Mesodermal cell (in vitro differentiated cells): ENCODE data around the gene UBAP2L.
"Not testable (repeated sequence)": the region's sequence is repeated elsewhere in the genome, so short reads cannot be mapped to it uniquely, and the experiment has no call there.

Experiments
- H3K27ac ChIP-seq: 2 replicates; pipeline ENCODE4 v1.7.0; 2013; ENCODE audit warnings: mild to moderate bottlenecking, low read depth, low read length, moderate library complexity; ENCODE audit not compliant: severe bottlenecking
- H3K36me3 ChIP-seq: 2 replicates; pipeline ENCODE4 v1.7.1; 2013; ENCODE audit warnings: mild to moderate bottlenecking, low read length, moderate library complexity; ENCODE audit not compliant: control insufficient read depth, insufficient read depth
- H3K4me1 ChIP-seq: one replicate; pipeline ENCODE4 v1.7.1; 2013; ENCODE audit warnings: mild to moderate bottlenecking, low read length; ENCODE audit not compliant: insufficient read depth, control insufficient read depth, poor library complexity, severe bottlenecking
- H3K4me3 ChIP-seq: 2 replicates; pipeline ENCODE4 v1.7.0; 2013; ENCODE audit warnings: low read length, control low read depth, mild to moderate bottlenecking; ENCODE audit not compliant: insufficient read depth, poor library complexity, severe bottlenecking; ENCODE audit errors: extremely low read depth
- H3K9me3 ChIP-seq: 2 replicates; pipeline ENCODE4 v1.7.1; 2013; ENCODE audit warnings: mild to moderate bottlenecking, low read length, moderate library complexity; ENCODE audit not compliant: control insufficient read depth
- WGBS, 2 experiments: methylation state at CpG; one replicate each; pipeline ENCODE4 v1.1.5; 2013; ENCODE audit warnings: missing lambda C conversion rate in 2 of 2; ENCODE audit not compliant: insufficient coverage in 2 of 2; 5-methylcytosine and 5-hydroxymethylcytosine counted together

Gene UBAP2L

DNA sequence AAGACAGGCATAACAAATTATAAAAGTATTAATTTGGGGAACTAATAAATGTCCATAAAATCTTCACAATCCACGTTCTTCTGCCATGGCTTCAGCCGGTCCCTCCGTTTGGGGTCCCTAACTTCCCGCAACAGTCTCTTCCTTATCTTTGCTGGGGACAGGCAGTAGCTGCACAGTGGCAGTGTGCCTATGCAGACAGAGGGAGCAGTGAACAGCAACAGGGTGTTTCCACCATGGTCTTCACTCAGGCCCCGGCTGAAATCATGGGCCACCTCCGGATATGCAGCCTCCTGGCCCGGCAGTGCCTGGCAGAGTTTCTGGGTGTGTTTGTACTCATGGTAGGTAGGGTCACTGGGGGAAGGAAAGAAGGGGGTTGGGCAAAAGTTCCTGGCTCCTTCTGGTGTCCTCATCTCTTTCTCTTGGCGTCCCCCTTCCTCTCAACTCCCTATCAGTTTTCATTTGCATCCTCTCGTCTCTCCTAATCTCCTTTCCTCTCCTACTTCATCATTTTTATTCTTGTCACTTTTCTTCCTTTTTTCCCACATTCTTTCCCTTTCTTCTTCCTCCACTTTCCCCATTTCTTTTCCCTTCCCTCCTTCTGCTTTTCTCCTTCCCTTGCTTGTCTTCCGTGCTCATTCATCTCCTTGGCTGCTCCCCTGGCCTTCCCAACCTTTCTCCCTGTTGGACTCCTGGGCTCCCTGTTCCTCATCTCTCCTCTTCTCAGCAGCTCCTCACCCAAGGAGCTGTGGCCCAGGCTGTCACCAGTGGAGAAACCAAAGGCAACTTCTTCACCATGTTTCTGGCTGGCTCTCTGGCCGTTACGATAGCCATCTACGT is 91.7 kb downstream of the UBAP2L start:
- not testable (repeated sequence) for H3K27ac ChIP-seq, H3K4me1 ChIP-seq, H3K36me3 ChIP-seq, H3K4me3 ChIP-seq
- H3K9me3 ChIP-seq = peaks cover 18% of the 10 kb centered on the region
- 87% methylated on average over 6 to 7 of the region's 13 CpGs for WGBS, 2 experiments

DNA sequence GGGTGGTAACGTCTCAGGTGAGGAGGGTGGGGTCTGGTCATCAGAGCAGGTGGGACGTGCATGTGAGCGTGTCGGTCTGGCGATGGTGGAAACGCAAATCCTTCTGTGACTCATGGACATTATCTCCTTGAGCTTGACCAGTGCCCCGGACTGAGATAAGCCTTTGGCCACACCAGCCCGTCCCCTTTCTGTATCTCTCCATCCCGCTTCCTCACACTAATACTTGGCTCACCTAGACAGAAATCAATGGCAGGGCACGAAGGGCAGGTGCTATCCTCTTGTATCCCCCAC is 92.3 kb downstream of the UBAP2L start:
- no peak overlapping the region for H3K4me3 ChIP-seq
- H3K4me1 ChIP-seq = no peaks in the 10 kb centered on the region
- no peaks in the 10 kb centered on the region for H3K36me3 ChIP-seq
- WGBS, 2 experiments = 88 to 90% methylated on average over 10 of the region's 10 CpGs
- H3K9me3 ChIP-seq = peaks cover 23% of the 10 kb centered on the region
- no peak overlapping the region for H3K27ac ChIP-seq

DNA sequence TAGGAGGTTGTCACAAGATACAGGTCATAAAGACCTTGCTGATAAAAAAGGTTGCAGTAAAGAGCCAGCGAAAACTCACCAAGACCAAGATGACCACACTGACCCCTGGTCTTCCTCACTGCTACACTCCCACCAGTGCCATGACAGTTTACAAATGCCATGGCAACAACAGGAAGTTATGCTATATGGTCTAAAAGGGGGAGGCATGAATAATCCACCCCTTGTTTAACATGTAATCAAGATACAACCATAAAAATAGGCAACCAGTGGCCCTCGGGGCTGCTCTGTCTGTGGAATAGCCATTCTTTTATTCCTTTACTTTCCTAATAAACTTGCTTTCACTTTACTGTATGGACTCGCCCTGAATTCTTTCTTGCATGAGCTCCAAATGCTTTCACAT is 93.5 kb downstream of the UBAP2L start:
- H3K27ac ChIP-seq, H3K4me1 ChIP-seq, H3K4me3 ChIP-seq, H3K36me3 ChIP-seq: not testable (repeated sequence)
- H3K9me3 ChIP-seq = peaks cover 19% of the 10 kb centered on the region
- 75% methylated on average over 1 of the region's 3 CpGs; no CpG with 5 or more reads in 1 of the 2 experiments for WGBS, 2 experiments

DNA sequence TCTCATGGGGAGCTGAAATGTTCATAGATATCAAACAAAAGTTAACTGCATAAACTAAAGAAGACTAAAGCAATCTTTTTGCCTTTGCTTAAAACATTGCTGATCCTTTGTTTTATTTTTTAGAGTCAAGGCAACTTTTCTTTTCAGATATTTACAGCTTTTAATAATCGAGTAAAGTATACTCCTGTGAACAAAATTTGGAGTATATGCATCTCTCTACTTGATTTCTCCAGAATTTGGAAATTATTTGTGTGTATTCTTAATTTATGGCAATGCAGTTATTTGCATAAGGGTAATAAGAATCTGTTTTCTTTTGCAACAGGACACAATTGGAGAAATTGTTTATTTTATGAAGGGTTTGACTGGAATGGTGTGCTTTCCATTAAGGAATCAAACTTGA is 95.9 kb downstream of the UBAP2L start:
- no peaks in the 10 kb centered on the region for H3K4me1 ChIP-seq
- no CpG with 5 or more reads among the region's 1 CpG for WGBS, 2 experiments

DNA sequence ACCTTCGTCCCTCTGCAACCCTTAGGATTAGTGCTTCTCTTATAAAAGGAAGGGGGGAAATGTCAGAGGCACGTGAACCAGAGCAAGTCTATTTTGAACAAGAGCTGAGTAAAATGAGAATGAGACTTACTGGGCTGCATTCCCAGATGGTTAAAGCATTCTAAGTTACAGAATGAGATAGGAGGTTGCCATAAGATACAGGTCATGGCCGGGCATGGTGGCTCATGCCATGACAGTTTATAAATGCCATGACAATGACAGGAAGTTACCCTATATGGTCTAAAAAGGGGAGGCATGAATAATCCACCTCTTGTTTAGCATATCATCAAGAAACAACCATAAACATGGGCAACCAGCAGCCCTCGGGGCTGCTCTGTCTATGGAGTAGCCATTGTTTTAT is 97.6 kb downstream of the UBAP2L start:
- Histone ChIP-seq H3K4me3 (no peak overlapping the region), H3K4me1 (no peaks in the 10 kb centered on the region), H3K9me3 (peaks cover 19% of the 10 kb centered on the region), H3K36me3 (no peaks in the 10 kb centered on the region), H3K27ac (no peak overlapping the region)
- WGBS, 2 experiments = 92 to 94% methylated on average over 2 to 4 of the region's 4 CpGs

More for the DNA sequence above, 95.9 kb downstream of the UBAP2L start:
- peaks cover 19% of the 10 kb centered on the region for H3K9me3 ChIP-seq
- H3K36me3 ChIP-seq = no peaks in the 10 kb centered on the region
- no peak overlapping the region for H3K27ac ChIP-seq
- no peak overlapping the region for H3K4me3 ChIP-seq
